ENCODE measurements around the gene VAV2. TPM values are rescaled to one million over a fixed set of nuclear protein-coding genes. Genes with fewer than 3 reads are reported as not detected.

Gene VAV2
- total and polyA plus RNA-seq, 9 of the 15 experiments (the other 6 are each of a cell fraction or from before 2014, with no cell fraction given) = 0.01 to 2.7 (median 1.0) TPM; not detected in 1

DNA sequence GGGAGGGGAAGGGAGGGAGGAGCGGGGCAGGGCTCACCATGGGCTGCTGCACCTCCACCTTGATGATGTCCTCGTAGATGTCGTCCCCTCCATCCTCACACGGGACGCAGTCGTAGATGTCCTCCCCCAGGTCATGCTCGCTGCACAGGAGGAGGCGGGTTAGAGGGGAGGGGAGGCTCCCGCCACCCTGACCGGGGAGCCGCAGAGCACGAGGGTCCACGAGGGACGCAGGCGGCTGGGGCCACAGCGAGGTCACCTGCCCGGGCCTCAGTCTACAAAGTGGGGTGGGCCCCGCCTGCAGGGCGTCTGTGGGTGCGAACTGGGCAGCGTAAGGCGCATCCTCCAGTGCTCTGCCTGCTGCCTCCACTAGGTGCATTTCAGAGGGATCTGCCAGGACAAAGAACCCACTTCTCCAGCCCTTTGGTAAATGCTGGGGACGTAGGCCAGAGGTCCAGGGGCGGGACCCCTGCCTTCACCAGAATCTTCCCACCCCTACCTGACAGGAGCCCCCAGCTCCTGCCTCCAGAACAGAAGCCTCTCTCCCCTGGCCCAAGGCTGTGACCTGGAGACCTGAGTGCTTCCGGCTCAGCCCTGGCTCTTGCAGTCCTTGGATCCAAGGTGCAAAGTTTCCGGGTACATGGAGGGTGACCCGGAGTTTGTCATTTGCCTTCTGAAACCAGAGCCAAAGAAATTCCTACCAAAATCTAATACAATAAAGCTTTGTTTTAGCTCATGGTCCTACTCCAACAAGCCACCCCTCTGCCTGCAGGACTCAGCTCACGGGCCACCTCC is 179.9 kb downstream of the VAV2 start:
- ChIA-PET POLR2A (interaction anchor here (1.0 kb wide), 2 partner anchors 10 to 14 kb away, joined by 3 to 4 read pairs; no protein-coding TSS in a partner anchor), CTCF (ENCODE audit: low intra/inter-chr PET ratio) (no interaction called here)
- Histone ChIP-seq H3K9me1 (ENCODE audit: control insufficient read depth, insufficient read depth, low read length) (no peaks in the 10 kb centered on the region), H3K79me2 (ENCODE audit: control insufficient read depth, insufficient read depth, low read length) (no peaks in the 10 kb centered on the region), H3K4me2 (ENCODE audit: insufficient read depth, low read length) (no peak overlapping the region), H3K4me3 (no peak overlapping the region), H3K4me1 (replicated peaks in 1 of 2; ENCODE audit: control insufficient read depth in 2 of 2, insufficient read depth in 2 of 2, low read length in 2 of 2) (no peaks in the 10 kb centered on the region), H3K36me3 (ENCODE audit: control insufficient read depth, insufficient read depth, low read length) (no peaks in the 10 kb centered on the region), H2AFZ (ENCODE audit: low read depth, low read length) (no peak overlapping the region), H3K27ac (ENCODE audit: extremely low read depth, low read depth, low read length) (no peak overlapping the region), H3K9ac (ENCODE audit: insufficient read depth in 1 of 2, low read depth in 2 of 2, low read length in 2 of 2) (no peak overlapping the region), H3K27me3 (ENCODE audit: control insufficient read depth in 2 of 2, insufficient read depth in 2 of 2, low read length in 2 of 2) (peaks cover 34 to 86% of the 10 kb centered on the region in 2 experiments; a peak in 4 of 5 replicates), H4K20me1 (replicated peaks; ENCODE audit: control insufficient read depth, insufficient read depth, low read length) (peaks cover 36% of the 10 kb centered on the region), H3K9me3 (replicated peaks; ENCODE audit: control insufficient read depth, insufficient read depth, low read depth, low read length) (no peaks in the 10 kb centered on the region)
- intact Hi-C loops (cut with micrococcal nuclease) (no loop called here), in situ Hi-C loops (cut with MboI) (no loop called here)
- DNase-seq (ENCODE audit: extremely low read depth in 1 of 4, low spot score in 3 of 4) (no peak), FAIRE-seq (no peak), ATAC-seq (no peak)
- 0% methylated on average over 15 of the region's 28 CpGs for WGBS (ENCODE audit: insufficient coverage, low coverage, missing lambda C conversion rate)
- no TSS peak for BruUV-seq (replicated peaks)
- TF ChIP-seq NFIC (IDR thresholded peaks at IDR 0.05) (no peak), NFYB (IDR thresholded peaks at IDR 0.05; ENCODE audit: extremely low read depth, insufficient read length) (no peak), EWSR1 (IDR thresholded peaks at IDR 0.05; ENCODE audit: borderline replicate concordance, low read depth, partially characterized antibody) (no peak), HNRNPL (IDR thresholded peaks at IDR 0.05; ENCODE audit: low read depth, low read length) (no peak), MECOM (CRISPR knock-in tag; IDR thresholded peaks at IDR 0.05) (no peak), NONO (IDR thresholded peaks at IDR 0.05; ENCODE audit: low read depth in 2 of 2, low read length in 1 of 2) (no peak), YY1 (IDR thresholded peaks at IDR 0.05; ENCODE audit: borderline replicate concordance in 1 of 3, control insufficient read depth in 1 of 3, extremely low read depth in 1 of 3, insufficient read depth in 3 of 3, insufficient read length in 1 of 3, insufficient replicate concordance in 2 of 3, low read depth in 1 of 3, low read length in 2 of 3) (no peak), ILF3 (IDR thresholded peaks at IDR 0.05; ENCODE audit: borderline replicate concordance) (no peak)
- TF ChIP-seq, protein P1, sequence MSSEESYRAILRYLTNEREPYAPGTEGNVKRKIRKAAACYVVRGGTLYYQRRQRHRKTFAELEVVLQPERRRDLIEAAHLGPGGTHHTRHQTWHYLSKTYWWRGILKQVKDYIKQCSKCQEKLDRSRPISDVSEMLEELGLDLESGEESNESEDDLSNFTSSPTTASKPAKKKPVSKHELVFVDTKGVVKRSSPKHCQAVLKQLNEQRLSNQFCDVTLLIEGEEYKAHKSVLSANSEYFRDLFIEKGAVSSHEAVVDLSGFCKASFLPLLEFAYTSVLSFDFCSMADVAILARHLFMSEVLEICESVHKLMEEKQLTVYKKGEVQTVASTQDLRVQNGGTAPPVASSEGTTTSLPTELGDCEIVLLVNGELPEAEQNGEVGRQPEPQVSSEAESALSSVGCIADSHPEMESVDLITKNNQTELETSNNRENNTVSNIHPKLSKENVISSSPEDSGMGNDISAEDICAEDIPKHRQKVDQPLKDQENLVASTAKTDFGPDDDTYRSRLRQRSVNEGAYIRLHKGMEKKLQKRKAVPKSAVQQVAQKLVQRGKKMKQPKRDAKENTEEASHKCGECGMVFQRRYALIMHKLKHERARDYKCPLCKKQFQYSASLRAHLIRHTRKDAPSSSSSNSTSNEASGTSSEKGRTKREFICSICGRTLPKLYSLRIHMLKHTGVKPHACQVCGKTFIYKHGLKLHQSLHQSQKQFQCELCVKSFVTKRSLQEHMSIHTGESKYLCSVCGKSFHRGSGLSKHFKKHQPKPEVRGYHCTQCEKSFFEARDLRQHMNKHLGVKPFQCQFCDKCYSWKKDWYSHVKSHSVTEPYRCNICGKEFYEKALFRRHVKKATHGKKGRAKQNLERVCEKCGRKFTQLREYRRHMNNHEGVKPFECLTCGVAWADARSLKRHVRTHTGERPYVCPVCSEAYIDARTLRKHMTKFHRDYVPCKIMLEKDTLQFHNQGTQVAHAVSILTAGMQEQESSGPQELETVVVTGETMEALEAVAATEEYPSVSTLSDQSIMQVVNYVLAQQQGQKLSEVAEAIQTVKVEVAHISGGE (CRISPR knock-in tag; IDR thresholded peaks at IDR 0.05) = no peak
- TF ChIP-seq, protein P2, sequence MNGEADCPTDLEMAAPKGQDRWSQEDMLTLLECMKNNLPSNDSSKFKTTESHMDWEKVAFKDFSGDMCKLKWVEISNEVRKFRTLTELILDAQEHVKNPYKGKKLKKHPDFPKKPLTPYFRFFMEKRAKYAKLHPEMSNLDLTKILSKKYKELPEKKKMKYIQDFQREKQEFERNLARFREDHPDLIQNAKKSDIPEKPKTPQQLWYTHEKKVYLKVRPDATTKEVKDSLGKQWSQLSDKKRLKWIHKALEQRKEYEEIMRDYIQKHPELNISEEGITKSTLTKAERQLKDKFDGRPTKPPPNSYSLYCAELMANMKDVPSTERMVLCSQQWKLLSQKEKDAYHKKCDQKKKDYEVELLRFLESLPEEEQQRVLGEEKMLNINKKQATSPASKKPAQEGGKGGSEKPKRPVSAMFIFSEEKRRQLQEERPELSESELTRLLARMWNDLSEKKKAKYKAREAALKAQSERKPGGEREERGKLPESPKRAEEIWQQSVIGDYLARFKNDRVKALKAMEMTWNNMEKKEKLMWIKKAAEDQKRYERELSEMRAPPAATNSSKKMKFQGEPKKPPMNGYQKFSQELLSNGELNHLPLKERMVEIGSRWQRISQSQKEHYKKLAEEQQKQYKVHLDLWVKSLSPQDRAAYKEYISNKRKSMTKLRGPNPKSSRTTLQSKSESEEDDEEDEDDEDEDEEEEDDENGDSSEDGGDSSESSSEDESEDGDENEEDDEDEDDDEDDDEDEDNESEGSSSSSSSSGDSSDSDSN (IDR thresholded peaks at IDR 0.05; ENCODE audit: borderline replicate concordance in 1 of 2, low read depth in 2 of 2, low read length in 2 of 2) = no peak
- TF ChIP-seq, protein P3, sequence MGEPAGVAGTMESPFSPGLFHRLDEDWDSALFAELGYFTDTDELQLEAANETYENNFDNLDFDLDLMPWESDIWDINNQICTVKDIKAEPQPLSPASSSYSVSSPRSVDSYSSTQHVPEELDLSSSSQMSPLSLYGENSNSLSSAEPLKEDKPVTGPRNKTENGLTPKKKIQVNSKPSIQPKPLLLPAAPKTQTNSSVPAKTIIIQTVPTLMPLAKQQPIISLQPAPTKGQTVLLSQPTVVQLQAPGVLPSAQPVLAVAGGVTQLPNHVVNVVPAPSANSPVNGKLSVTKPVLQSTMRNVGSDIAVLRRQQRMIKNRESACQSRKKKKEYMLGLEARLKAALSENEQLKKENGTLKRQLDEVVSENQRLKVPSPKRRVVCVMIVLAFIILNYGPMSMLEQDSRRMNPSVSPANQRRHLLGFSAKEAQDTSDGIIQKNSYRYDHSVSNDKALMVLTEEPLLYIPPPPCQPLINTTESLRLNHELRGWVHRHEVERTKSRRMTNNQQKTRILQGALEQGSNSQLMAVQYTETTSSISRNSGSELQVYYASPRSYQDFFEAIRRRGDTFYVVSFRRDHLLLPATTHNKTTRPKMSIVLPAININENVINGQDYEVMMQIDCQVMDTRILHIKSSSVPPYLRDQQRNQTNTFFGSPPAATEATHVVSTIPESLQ (CRISPR knock-in tag; IDR thresholded peaks at IDR 0.05) = no peak

Measured in K562 (cell line).